Measurements from ENCODE around the gene CLSTN1. TPM values are rescaled to one million over a fixed set of nuclear protein-coding genes. Genes with fewer than 3 reads are reported as not detected.
"Not testable (repeated sequence)": the region's sequence is repeated elsewhere in the genome, so short reads cannot be mapped to it uniquely, and the experiment has no call there.

CLSTN1 gene
- polyA plus RNA-seq, 3 donors, result 23.2 to 28.8 (median 28.8) TPM

DNA sequence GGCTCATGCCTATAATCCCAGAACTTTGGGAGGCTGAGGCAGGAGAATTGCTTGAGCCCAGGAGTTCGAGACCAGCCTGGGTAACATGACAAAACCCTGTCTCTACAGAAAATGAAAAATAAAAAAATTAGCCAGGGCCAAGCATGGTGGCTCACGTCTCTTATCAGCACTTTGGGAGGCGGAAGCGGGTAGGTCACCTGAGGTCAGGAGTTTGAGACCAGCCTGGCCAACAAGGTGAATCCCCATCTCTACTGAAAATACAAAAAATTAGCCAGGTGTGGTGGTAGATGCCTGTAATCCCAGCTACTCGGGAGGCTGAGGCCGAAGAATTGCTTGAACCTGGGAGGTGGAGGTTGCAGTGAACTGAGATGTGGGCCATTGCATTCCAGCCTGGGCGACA lies 111.0 kb downstream of the CLSTN1 start:
- H3K27ac ChIP-seq (ENCODE audit: low read depth, low read length), result not testable (repeated sequence)
- 91 to 95% (median 92%) methylated on average over 7 of the region's 7 CpGs for WGBS, 3 donors

DNA sequence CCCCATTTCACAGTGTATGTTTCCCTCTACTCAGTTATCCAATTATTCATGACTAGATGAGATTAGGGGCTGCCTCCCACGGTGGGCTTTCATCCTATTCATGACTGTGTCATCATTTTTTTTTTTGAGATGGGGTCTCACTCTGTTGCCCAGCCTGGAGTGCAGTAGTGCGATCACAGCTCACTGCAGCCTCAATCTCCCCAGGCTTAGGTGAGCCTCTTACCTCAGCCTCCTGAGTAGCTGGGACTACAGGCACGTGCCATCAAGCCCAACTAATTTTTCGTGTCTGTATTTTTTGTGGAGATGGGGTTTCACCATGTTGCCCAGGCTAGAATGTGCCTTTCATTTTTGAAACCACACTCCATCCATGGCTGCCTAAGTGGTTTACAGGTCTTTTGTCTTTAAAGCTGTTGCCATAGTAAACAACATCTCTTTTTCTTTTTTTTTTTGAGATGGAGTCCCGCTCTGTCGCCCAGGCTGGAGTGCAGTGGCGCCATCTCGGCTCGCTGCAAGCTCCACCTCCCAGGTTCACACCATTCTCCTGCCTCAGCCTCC lies 112.2 kb downstream of the CLSTN1 start:
- 81 to 92% (median 89%) methylated on average over 9 of the region's 9 CpGs for WGBS, 3 donors
- no peak overlapping the region for H3K27ac ChIP-seq (ENCODE audit: low read depth, low read length)

DNA sequence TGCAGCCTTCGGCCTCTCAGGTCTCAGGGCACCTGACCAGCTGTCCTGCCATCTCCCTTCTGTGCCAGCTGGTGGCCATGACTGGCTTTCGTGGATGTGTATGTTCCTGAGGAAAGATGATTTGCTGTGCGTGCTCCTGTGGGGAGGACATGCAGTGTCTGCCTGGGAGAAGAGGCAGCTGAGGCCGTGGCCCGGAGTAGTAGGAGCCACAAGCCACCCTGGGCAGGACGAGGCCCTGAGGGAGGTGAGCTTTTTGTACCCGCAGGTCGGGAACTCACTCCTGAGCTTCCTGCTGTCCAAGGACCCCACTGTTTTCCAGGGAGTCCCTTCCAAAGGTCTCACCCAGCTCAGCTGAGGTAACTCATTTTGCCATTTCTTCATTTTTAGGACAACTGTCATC lies 113.7 kb downstream of the CLSTN1 start:
- 83 to 95% (median 93%) methylated on average over 7 to 8 of the region's 8 CpGs for WGBS, 3 donors
- no peak overlapping the region for H3K27ac ChIP-seq (ENCODE audit: low read depth, low read length)

DNA sequence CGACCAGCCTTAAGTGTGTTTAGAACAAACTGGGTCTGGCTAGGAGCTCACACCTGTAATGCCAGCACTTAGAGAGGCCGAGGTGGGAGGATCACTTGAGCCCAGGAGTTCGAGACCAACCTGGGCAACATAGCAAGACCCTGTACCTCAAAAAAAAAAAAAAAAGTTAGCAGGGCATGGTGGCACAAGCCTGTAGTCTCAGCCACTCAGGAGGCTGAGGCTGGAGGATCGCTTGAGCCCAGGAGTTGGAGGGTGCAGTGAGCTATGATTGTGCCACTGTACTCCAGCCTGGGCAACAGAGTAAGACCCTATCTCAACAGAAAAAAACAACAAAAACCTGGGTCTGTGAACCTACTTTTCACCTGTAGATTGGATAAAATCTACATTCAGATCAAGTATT lies 117.6 kb downstream of the CLSTN1 start:
- no peak overlapping the region for H3K27ac ChIP-seq (ENCODE audit: low read depth, low read length)
- 90 to 97% (median 91%) methylated on average over 4 of the region's 4 CpGs for WGBS, 3 donors

DNA sequence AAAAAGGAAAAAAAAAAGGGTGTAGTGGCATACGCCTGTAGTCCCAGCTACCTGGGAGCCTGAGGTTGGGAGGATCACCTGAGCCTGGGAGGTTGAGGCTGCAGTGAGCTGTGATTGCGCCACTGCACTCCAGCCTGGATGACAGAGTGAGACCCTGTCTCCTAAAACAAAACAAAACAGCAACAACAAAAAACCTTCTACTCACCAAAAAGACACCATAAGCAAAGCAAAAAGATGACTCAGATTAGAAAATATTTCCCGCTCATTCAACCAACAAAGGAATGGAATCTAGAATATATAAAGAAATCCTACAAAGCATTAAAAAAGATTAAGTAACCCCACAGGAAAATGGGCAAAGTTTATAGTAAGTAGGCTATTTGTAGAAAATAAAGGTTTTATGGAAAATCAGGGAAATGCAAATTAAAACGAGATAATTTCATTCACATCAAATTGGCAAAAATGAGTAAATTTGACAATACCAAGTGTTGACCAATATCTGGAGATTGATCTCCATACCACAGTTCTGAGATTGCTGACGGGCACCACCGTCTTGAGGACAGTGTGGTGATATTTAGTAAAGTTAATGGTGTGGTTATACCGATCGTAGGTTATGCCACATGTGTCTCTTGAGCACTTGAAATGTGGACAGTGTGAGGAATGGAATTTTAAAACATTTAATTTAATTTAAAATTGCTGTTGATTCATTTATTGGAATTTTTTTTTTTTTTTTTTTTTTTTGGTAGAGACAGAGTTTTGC lies 118.2 kb downstream of the CLSTN1 start:
- WGBS, 3 donors, result 86 to 93% (median 88%) methylated on average over 8 of the region's 8 CpGs
- H3K27ac ChIP-seq (ENCODE audit: low read depth, low read length), result no peak overlapping the region

DNA sequence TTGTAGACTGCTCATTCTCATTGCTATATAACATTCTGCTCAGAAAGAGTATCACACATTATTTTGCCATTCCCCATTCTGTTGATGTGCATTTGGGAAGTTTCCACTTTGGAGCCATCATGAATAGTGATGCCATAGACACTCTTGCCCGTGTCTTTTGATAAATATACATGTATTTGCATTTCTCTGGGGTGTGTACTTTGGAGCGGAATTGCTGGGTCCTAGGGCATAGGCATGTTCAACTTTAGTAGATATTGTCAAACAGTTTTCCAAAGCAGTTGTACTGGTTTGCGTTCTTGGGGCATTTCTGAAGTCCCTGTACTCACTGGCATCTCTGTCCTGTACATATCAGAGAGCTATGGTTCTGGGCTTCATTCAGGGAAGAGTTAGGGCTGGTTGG lies 120.1 kb downstream of the CLSTN1 start:
- H3K27ac ChIP-seq (ENCODE audit: low read depth, low read length), result no peak overlapping the region
- 94 to 96% (median 95%) methylated on average over 3 of the region's 3 CpGs for WGBS, 3 donors

DNA sequence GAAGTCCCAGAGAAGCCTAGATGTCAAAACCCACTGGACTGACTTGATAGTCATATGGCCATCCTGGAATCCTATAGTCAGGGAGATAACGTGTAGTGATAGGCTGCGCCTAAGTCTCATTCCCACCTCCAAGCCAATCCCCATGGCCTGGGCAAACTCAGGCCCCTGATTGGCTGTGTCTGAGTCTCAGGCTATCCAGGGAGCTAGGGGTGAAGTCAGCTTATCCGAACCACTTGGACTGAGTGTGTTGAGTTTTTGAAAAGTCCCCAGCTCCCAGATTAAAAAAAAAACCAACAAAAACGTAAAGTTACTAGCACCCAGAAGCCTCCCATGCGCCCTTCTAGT lies 120.6 kb downstream of the CLSTN1 start:
- 86 to 94% (median 93%) methylated on average over 5 of the region's 5 CpGs for WGBS, 3 donors
- H3K27ac ChIP-seq (ENCODE audit: low read depth, low read length), result no peak overlapping the region

DNA sequence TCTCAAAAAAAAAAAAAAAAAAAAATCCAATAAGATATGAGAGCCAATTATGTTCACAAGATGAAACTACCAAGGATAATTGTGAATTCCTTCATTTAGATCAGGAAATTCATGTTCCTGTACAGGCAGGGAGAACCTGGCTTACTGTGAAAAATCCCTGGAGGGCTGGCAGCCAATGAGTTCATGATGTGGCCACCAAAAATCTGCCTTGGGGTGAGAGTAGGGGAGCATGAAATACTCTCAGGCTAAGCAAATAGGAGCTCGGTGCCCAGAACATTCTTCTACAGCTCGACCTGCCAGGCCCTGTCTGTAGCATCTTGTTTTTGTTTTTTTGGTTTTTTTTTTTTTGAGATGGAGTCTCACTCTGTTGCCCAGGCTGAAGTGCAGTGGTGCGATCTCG lies 122.1 kb downstream of the CLSTN1 start:
- WGBS, 3 donors, result 89 to 96% (median 93%) methylated on average over 4 of the region's 4 CpGs
- no peak overlapping the region for H3K27ac ChIP-seq (ENCODE audit: low read depth, low read length)

DNA sequence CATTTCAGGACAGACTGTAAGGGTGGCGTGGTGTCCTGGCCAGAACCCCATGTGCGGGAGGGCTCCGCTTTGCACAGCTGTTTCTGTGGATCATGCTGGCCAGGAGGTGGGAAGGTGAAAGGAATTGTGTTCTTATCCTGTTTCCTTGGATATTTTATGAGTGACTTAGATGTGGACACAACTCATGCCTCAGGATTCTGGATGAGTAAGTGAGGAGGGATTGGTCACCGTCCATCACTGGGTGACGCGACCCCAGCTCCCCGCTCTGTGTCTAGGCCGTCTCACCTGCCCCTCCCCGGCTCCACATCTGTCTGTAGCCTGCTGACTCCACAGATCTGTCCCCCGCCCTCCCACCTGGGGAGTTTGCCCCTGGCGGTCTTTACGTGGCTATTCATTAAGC lies 123.4 kb downstream of the CLSTN1 start:
- 87 to 89% (median 88%) methylated on average over 12 of the region's 12 CpGs for WGBS, 3 donors
- H3K27ac ChIP-seq (ENCODE audit: low read depth, low read length), result no peak overlapping the region

DNA sequence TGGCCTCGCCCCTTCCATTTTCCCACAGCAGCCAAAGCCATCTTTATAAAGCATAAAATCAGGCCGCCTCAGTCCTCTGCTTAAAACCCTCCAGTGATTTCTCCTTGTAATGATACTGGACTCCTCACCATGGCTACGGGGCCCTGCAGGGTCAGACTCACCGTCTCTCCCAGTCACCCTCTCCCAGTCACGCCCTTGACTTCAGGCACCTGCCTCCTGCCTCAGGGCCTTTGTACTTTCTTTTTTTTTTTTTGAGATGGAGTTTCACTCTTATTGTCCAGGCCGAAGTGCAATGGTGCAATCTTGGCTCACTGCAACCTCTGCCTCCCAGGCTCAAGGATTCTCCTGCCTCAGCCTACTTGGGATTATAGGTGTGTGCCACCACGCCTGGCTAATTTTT lies 124.4 kb downstream of the CLSTN1 start:
- WGBS, 3 donors, result 90 to 92% (median 92%) methylated on average over 7 of the region's 7 CpGs
- no peak overlapping the region for H3K27ac ChIP-seq (ENCODE audit: low read depth, low read length)

DNA sequence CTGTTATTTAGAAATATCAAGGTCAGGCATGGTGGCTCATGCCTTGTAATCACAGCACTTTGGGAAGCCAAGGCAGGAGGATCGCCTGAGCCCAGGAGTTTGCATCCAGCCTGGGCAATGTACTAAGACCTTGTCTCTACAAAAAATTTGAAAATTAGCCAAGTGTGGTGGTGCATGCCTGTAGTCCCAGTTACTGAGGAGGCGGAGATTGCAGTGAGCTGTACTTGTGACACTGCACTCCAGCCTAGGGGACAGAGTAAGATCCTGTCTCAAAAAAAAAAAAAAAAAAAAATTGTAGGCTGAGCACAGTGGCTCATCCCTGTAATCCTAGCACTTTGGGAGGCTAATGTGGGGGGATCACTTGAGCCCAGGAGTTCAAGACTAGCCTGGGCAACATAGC lies 127.0 kb downstream of the CLSTN1 start:
- 98 to 100% (median 98%) methylated on average over 2 of the region's 2 CpGs for WGBS, 3 donors

DNA sequence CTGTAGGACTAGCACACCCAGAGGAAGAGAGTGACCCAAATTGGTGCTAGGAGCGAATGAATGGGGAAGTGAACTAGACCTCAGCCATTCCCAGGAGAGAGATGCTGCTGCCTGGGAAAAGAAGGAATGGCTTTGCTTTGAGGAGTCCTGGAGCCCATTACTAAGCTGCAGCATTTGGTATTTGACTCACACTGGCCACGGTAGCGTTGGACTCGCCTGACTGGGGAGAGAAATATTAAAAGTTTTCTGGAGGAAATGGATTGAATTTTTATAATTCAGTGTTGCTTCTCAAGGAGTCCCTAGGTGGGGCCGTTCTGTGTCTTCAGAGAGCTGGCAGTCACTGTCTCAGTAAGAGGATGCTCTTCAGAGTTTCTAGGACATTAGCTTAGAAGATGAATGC lies 132.1 kb downstream of the CLSTN1 start:
- H3K27ac ChIP-seq (ENCODE audit: low read depth, low read length), result no peak overlapping the region
- 73 to 85% (median 74%) methylated on average over 5 of the region's 5 CpGs for WGBS, 3 donors

More for the DNA sequence above, 127.0 kb downstream of the CLSTN1 start:
- no peak overlapping the region for H3K27ac ChIP-seq (ENCODE audit: low read depth, low read length)

DNA sequence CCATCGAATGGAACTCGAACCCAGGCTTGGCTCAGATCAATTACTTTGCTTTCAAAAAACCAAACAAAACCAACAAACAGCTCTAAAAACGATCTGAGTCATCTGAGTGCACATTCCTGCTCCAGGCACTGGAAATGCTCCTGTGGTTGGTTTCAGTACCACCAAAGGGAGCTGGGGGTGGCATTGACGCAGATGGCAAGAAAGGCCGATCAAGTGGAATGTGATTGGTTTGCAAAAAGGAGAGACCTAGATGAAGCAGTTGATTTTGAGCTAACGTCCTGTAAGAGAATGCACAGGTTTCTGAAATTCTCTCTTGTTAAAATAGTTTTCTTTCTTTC lies 132.7 kb downstream of the CLSTN1 start:
- no peak overlapping the region for H3K27ac ChIP-seq (ENCODE audit: low read depth, low read length)
- WGBS, 3 donors, result 73 to 86% (median 85%) methylated on average over 6 of the region's 6 CpGs

DNA sequence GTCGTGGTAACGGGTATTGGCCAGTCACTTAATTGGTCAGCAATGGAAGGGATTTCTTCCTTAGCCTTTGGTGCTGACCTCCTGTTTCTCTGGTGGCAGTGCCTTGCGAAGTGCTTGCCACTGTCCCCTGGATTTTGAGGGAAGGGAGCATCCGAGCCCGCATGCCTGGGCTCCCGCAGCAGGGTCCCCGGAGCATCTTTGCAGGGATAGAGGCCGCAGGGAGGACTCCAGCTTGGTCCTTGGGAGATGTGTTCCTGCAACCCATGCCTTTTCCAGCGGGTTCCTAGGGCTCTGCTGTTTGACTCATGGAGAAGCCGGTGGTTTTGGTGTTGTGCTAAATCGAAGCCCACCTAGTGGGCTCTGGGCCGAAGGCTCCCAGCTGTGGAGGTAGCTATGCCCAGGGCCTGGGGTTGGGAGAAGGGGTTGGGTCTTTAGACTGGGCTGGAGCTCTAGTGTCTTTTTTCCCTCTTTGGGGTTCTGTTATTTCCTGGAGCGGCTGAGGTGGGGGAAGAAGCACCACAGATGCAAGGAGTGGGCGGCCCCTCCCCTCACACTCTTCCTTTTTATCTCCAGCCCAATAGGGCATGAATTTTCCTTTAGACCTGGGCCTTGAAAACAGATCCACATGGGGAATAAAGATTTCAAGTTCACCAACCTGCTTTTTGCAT lies 133.2 kb downstream of the CLSTN1 start:
- no peak overlapping the region for H3K27ac ChIP-seq (ENCODE audit: low read depth, low read length)

DNA sequence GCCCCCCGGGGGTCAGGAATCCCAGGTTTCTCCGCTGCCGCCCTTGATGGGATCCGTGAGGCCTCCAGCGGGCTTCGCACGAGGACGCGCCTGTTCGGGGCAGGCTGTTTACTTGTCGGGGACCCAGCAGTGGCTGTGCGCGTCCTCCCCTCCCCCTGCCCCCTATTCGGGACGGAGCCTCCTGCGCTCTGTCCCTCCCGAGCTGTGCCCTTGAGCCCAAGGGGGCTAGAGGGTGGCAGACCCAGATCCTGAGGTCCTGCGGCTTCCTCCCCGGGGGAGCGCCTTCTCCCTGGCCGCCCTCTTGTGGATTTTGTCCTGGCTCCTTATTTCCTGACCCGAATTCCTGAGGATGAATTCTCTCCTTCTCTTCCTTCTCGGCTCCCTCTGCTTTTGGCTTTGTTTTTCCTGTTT lies 133.8 kb downstream of the CLSTN1 start:
- 8 to 25% (median 15%) methylated on average over 18 to 23 of the region's 23 CpGs for WGBS, 3 donors
- H3K27ac ChIP-seq (ENCODE audit: low read depth, low read length), result no peak overlapping the region

More for the DNA sequence above, 133.2 kb downstream of the CLSTN1 start:
- 70 to 79% (median 72%) methylated on average over 14 of the region's 14 CpGs for WGBS, 3 donors

DNA sequence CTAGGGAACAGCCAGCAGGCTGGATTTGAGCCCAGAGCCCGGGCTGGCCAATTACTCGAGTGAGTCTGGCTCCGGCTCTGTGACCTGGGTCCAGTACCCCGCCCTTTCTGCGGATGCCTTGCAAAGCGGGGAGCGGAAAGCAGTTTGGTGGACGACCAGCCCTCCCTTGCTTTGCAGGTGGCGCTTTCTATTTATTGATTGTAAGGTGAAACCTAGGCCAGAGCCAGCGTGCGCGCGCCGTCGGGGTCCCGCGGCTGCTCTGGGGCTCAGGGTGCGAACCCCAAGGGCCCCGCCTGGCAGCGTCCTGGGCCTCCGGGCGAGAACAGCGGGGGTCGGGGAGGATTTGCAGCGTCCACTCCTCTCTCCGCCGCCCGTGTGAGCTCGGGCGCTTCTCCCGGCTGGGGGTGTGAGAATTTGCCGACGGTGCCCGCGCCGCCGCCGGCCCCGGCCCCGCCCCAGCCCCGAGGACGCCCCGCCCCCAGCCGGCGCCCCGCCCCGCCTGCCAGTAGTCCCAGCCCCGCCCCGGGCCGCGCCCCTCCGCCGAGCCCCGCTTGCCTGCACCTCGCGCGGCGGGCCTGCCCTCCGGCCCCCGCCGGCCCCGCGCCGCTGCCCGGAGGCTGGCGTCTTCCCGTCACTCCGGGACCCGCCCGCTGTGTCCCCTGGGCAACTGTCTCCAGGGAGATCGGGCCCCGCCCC lies 134.6 kb downstream of the CLSTN1 start:
- no peak overlapping the region for H3K27ac ChIP-seq (ENCODE audit: low read depth, low read length)
- WGBS, 3 donors, result 0 to 4% (median 4%) methylated on average over 45 to 70 of the region's 72 CpGs

DNA sequence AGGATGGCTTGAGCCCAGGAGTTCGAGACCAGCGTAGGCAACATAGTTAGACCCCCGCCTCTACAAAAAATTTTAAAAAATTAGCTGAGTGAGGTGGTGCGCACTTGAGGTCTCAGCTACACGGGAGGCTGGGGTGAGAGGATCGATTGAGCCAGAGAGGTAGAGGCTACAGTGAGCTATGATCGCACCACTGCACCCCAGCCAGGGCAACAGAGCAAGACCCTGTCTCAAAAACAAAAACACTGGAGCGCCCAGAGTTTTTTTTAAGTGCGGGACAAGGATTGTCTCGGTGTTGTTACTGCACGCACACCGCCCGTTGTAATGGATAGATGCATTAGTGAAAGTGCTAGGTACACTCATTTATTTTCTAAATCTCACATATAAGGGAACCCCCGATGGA lies 135.2 kb downstream of the CLSTN1 start:
- H3K27ac ChIP-seq (ENCODE audit: low read depth, low read length), result no peak overlapping the region
- WGBS, 3 donors, result 43 to 68% (median 56%) methylated on average over 14 of the region's 14 CpGs

DNA sequence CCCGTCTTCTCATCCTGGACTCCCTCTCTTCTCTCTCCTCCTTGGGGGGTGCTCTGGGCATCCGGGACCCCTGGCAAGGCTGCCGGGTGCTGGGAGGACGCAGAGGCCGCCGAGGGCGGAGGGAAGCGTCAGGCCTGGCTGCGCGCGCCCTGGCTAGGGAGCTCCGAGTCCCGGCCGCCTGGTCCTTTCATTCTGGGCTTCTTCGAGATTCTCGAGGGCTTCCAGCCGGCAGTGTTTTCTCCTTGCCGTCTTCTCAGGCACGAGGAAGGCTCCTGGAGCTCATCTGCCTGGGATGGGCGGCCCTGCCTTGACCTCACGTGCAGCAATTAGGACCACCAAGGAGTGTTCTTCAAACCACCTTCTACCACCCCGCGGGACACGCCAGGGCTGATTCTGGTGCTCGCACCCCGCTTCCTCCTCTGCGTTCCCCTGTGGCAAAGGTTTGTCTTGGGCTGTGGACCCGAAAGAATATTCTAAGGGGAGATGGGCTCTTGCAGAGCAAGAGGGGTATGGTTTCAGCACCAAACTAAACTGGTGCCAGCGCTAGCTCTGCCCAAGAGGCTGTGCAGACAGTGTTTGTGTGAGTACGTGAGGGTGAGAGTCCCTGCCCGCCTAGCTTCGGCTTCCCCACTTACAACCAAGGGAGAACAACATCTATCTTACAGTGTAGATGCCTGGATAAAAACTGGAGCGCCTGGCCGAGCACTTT lies 135.7 kb downstream of the CLSTN1 start:
- 6 to 26% (median 11%) methylated on average over 30 to 34 of the region's 34 CpGs for WGBS, 3 donors
- no peak overlapping the region for H3K27ac ChIP-seq (ENCODE audit: low read depth, low read length)

Measured in adipose tissue (tissue), 3 donors.